Nephron (organoid): ENCODE results near the gene TRIM52.

Source experiments
- H3K27ac Mint-ChIP-seq, 3 experiments: 2 replicates each; pipeline ENCODE4 v1.8.0; 2020; ENCODE audit warnings: mixed read lengths in 3 of 3, mild to moderate bottlenecking in 2 of 3, moderate library complexity in 1 of 3
- H3K27me3 Mint-ChIP-seq: 2 replicates; pipeline ENCODE4 v1.8.0; 2021; ENCODE audit warnings: low read depth, mild to moderate bottlenecking, moderate library complexity, mixed read lengths
- H3K36me3 Mint-ChIP-seq: 2 replicates; pipeline ENCODE4 v1.8.0; 2020; ENCODE audit warnings: low read depth, mixed read lengths
- H3K4me1 Mint-ChIP-seq: 2 replicates; pipeline ENCODE4 v1.8.0; 2020; ENCODE audit warnings: mixed read lengths
- H3K4me3 Mint-ChIP-seq, 3 experiments: 2 replicates each; pipeline ENCODE4 v1.8.0; 2020; ENCODE audit warnings: mild to moderate bottlenecking in 3 of 3, mixed read lengths in 3 of 3, moderate library complexity in 2 of 3
- H3K9me3 Mint-ChIP-seq: 2 replicates; pipeline ENCODE4 v1.8.0; 2020; ENCODE audit warnings: mixed read lengths
- CTCF ChIP-seq, 3 experiments: fragments of 200-600 bp; sonication (generic); IDR thresholded peaks; one replicate each; pipeline ENCODE4 v1.5.0; 2021; ENCODE audit warnings: antibody characterized with exemption in 3 of 3; ENCODE audit not compliant: unreplicated experiment in 3 of 3

Gene TRIM52

GRCh38 chr5:181223058-181223728 lies 37.8 kb downstream of the TRIM52 start, which contains the start of gene TRIM41:
Gene TRIM41 (plus strand): TSS chr5:181223281. CDS start chr5:181224000, 719 bp downstream.
- TF ChIP-seq CTCF (IDR thresholded peaks at IDR 0.05; ENCODE audit: unreplicated experiment in 3 of 3) = no peak
- Mint-ChIP-seq H3K4me3 (peak within 1 kb of the TSS; percentile 88 to 98 (median 89)), H3K36me3 (no peaks in the 10 kb centered on the region), H3K9me3 (no peaks in the 10 kb centered on the region), H3K27ac (peak within 1 kb of the TSS; percentile 84 to 98 (median 96)), H3K4me1 (peaks cover 19% of the 10 kb centered on the region), H3K27me3 (peaks cover 7% of the 10 kb centered on the region)

- peaks cover 12% of the 10 kb centered on the region for H3K27me3 Mint-ChIP-seq
- H3K4me1 Mint-ChIP-seq = peaks cover 25% of the 10 kb centered on the region
- peak overlapping the region; percentile 84 to 98 (median 96) for H3K27ac Mint-ChIP-seq
- peak in 1 of 3 experiments; percentile 17 for TF ChIP-seq CTCF (IDR thresholded peaks at IDR 0.05; ENCODE audit: unreplicated experiment in 3 of 3)
- no peaks in the 10 kb centered on the region for H3K36me3 Mint-ChIP-seq
- no peaks in the 10 kb centered on the region for H3K9me3 Mint-ChIP-seq
- H3K4me3 Mint-ChIP-seq = peak overlapping the region; percentile 88 to 98 (median 89)
Measured at GRCh38 chr5:181222630-181223057, 38.3 kb downstream of the TRIM52 start.

- H3K27me3 Mint-ChIP-seq = peaks cover 18% of the 10 kb centered on the region
- peak overlapping the region; percentile 84 to 98 (median 96) for H3K27ac Mint-ChIP-seq
- H3K36me3 Mint-ChIP-seq = no peaks in the 10 kb centered on the region
- H3K4me3 Mint-ChIP-seq = peak overlapping the region; percentile 88 to 98 (median 89)
- TF ChIP-seq CTCF (IDR thresholded peaks at IDR 0.05; ENCODE audit: unreplicated experiment in 3 of 3) = no peak
- peaks cover 28% of the 10 kb centered on the region for H3K4me1 Mint-ChIP-seq
- H3K9me3 Mint-ChIP-seq = no peaks in the 10 kb centered on the region
Measured at GRCh38 chr5:181221792-181222629, 38.9 kb downstream of the TRIM52 start.

GRCh38 chr5:181221105-181221791 lies 39.7 kb downstream of the TRIM52 start:
- Mint-ChIP-seq H3K4me3 (peak overlapping the region; percentile 88 to 98 (median 89)), H3K9me3 (no peaks in the 10 kb centered on the region), H3K36me3 (no peaks in the 10 kb centered on the region), H3K4me1 (peaks cover 31% of the 10 kb centered on the region), H3K27ac (peak overlapping the region; percentile 36 to 98 (median 96)), H3K27me3 (peaks cover 24% of the 10 kb centered on the region)
- TF ChIP-seq CTCF (IDR thresholded peaks at IDR 0.05; ENCODE audit: unreplicated experiment in 3 of 3) = no peak

GRCh38 chr5:181220178-181220515 lies 40.8 kb downstream of the TRIM52 start:
- H3K4me1 Mint-ChIP-seq = peaks cover 28% of the 10 kb centered on the region
- H3K9me3 Mint-ChIP-seq = no peaks in the 10 kb centered on the region
- H3K36me3 Mint-ChIP-seq = no peaks in the 10 kb centered on the region
- H3K27ac Mint-ChIP-seq = no peak overlapping the region
- no peak for TF ChIP-seq CTCF (IDR thresholded peaks at IDR 0.05; ENCODE audit: unreplicated experiment in 3 of 3)
- H3K27me3 Mint-ChIP-seq = peaks cover 27% of the 10 kb centered on the region
- peak overlapping the region; percentile 70 to 76 (median 72) for H3K4me3 Mint-ChIP-seq
